Measurements from ENCODE around the gene DOCK4. TPM values are rescaled to one million over a fixed set of nuclear protein-coding genes. Genes with fewer than 3 reads are reported as not detected.

The DOCK4 gene
- total and polyA plus RNA-seq, 7 donors = 3.0 to 28.5 (median 14.1) TPM

- no peak overlapping the region for H3K27ac ChIP-seq
- H3K36me3 ChIP-seq = no peaks in the 10 kb centered on the region
- no peaks in the 10 kb centered on the region for H3K9me3 ChIP-seq
- TF ChIP-seq POLR2A (IDR thresholded peaks at IDR 0.05) (no peak), POLR2AphosphoS5 (IDR thresholded peaks at IDR 0.05) (no peak), EP300 (IDR thresholded peaks at IDR 0.05) (no peak), CTCF (IDR thresholded peaks at IDR 0.05) (no peak)
- intact Hi-C loops (cut with DNase I) = no loop called here
- H3K4me1 ChIP-seq = no peaks in the 10 kb centered on the region
- 59 to 63% methylated on average over 7 of the region's 7 CpGs for WGBS, 2 donors
- no peaks in the 10 kb centered on the region for H3K27me3 ChIP-seq
- DNase-seq = no peak
- H3K4me3 ChIP-seq = no peak overlapping the region
Measured at GRCh38 chr7:111690364-111691111, 515.7 kb downstream of the DOCK4 start.

- TF ChIP-seq POLR2AphosphoS5 (IDR thresholded peaks at IDR 0.05) (no peak), POLR2A (IDR thresholded peaks at IDR 0.05) (no peak), EP300 (IDR thresholded peaks at IDR 0.05) (no peak), CTCF (IDR thresholded peaks at IDR 0.05) (no peak)
- Histone ChIP-seq H3K4me1 (no peaks in the 10 kb centered on the region), H3K27ac (no peak overlapping the region), H3K4me3 (no peak overlapping the region), H3K27me3 (no peaks in the 10 kb centered on the region), H3K9me3 (no peaks in the 10 kb centered on the region), H3K36me3 (no peaks in the 10 kb centered on the region)
- DNase-seq = no peak
- intact Hi-C loops (cut with DNase I) = no loop called here
Measured at GRCh38 chr7:111685349-111685748, 520.9 kb downstream of the DOCK4 start.

- H3K36me3 ChIP-seq = no peaks in the 10 kb centered on the region
- DNase-seq = no peak
- no peak overlapping the region for H3K4me3 ChIP-seq
- H3K4me1 ChIP-seq = no peaks in the 10 kb centered on the region
- H3K27me3 ChIP-seq = no peaks in the 10 kb centered on the region
- 87 to 88% methylated on average over 8 of the region's 8 CpGs for WGBS, 2 donors
- no peaks in the 10 kb centered on the region for H3K9me3 ChIP-seq
- TF ChIP-seq POLR2AphosphoS5 (IDR thresholded peaks at IDR 0.05) = no peak
- no peak for TF ChIP-seq EP300 (IDR thresholded peaks at IDR 0.05)
- no peak for TF ChIP-seq POLR2A (IDR thresholded peaks at IDR 0.05)
- TF ChIP-seq CTCF (IDR thresholded peaks at IDR 0.05) = no peak
- H3K27ac ChIP-seq = no peak overlapping the region
- intact Hi-C loops (cut with DNase I) = no loop called here
Measured at GRCh38 chr7:111682588-111683340, 523.4 kb downstream of the DOCK4 start.

- no peak overlapping the region for H3K4me3 ChIP-seq
- H3K27ac ChIP-seq = no peak overlapping the region
- H3K27me3 ChIP-seq = no peaks in the 10 kb centered on the region
- no peaks in the 10 kb centered on the region for H3K36me3 ChIP-seq
- no peaks in the 10 kb centered on the region for H3K4me1 ChIP-seq
- DNase-seq = no peak
- intact Hi-C loops (cut with DNase I) = no loop called here
- H3K9me3 ChIP-seq = no peaks in the 10 kb centered on the region
- TF ChIP-seq CTCF (IDR thresholded peaks at IDR 0.05) (no peak), EP300 (IDR thresholded peaks at IDR 0.05) (no peak), POLR2AphosphoS5 (IDR thresholded peaks at IDR 0.05) (no peak), POLR2A (IDR thresholded peaks at IDR 0.05) (no peak)
- 71 to 79% methylated on average over 3 of the region's 3 CpGs for WGBS, 2 donors
Measured at GRCh38 chr7:111681242-111681641, 525.0 kb downstream of the DOCK4 start.
